Keratinocyte (primary cell): Measurements from ENCODE around the gene CLEC18A. TPM values are rescaled to one million over a fixed set of nuclear protein-coding genes. Genes with fewer than 3 reads are reported as not detected.
"Not testable (repeated sequence)": the region's sequence is repeated elsewhere in the genome, so short reads cannot be mapped to it uniquely, and the experiment has no call there.

ENCODE experiments used
- DNase-seq: peaks from one replicate; pipeline ENCODE4 v3.0.0-alpha.2; 2011; ENCODE audit warnings: low read depth, missing footprints, low spot score
- FAIRE-seq: peaks from 2 replicates; lab custom pipeline; 2011; peaks lifted over from hg19 to GRCh38; lab: Jason Lieb, UNC
- H2AFZ ChIP-seq: 2 replicates; pipeline ENCODE4 v1.6.0; 2012; ENCODE audit warnings: low read length, control low read depth, inconsistent platforms; ENCODE audit not compliant: control insufficient read depth
- H3K27ac ChIP-seq: 2 replicates; pipeline ENCODE4 v1.5.1; 2011; ENCODE audit warnings: low read length; ENCODE audit not compliant: control insufficient read depth, insufficient read depth
- H3K27me3 ChIP-seq: 3 replicates; pipeline ENCODE4 v1.6.0; 2011; ENCODE audit warnings: low read length; ENCODE audit not compliant: control insufficient read depth, insufficient read depth; ENCODE audit errors: extremely low read depth
- H3K36me3 ChIP-seq, 2 experiments: 2 replicates in 1 of 2; 3 replicates in 1 of 2; pipeline ENCODE4 v1.5.1; 2011; ENCODE audit warnings: low read length in 2 of 2, mild to moderate bottlenecking in 1 of 2; ENCODE audit not compliant: control insufficient read depth in 2 of 2, insufficient read depth in 2 of 2; ENCODE audit errors: extremely low read depth in 1 of 2
- H3K4me1 ChIP-seq: 3 replicates; pipeline ENCODE4 v1.5.1; 2011; ENCODE audit warnings: low read length; ENCODE audit not compliant: control insufficient read depth, insufficient read depth; ENCODE audit errors: extremely low read depth
- H3K4me2 ChIP-seq: 3 replicates; pipeline ENCODE4 v1.6.0; 2011; ENCODE audit warnings: low read depth, low read length; ENCODE audit not compliant: control insufficient read depth, insufficient read depth; ENCODE audit errors: extremely low read depth
- H3K4me3 ChIP-seq, 3 experiments: fragments of 200-600 bp in 1 of 3; sonication (generic) in 1 of 3; 2 replicates in 2 of 3; 3 replicates in 1 of 3; pipeline ENCODE4 v1.5.1; 2011 to 2016; ENCODE audit warnings: low read length in 3 of 3, mild to moderate bottlenecking in 3 of 3, control low read depth in 2 of 3, inconsistent platforms in 1 of 3, low read depth in 1 of 3, mixed read lengths in 1 of 3, mixed run types in 1 of 3, moderate library complexity in 1 of 3; ENCODE audit not compliant: control insufficient read depth in 2 of 3, insufficient read depth in 2 of 3; ENCODE audit errors: extremely low read depth in 1 of 3
- H3K79me2 ChIP-seq: 2 replicates; pipeline ENCODE4 v1.6.0; 2012; ENCODE audit warnings: low read length; ENCODE audit not compliant: control insufficient read depth, insufficient read depth
- H3K9ac ChIP-seq: 3 replicates; pipeline ENCODE4 v1.6.0; 2011; ENCODE audit warnings: low read length; ENCODE audit not compliant: control insufficient read depth, insufficient read depth; ENCODE audit errors: extremely low read depth
- H3K9me1 ChIP-seq: 3 replicates; pipeline ENCODE4 v1.6.0; 2011; ENCODE audit warnings: low read length; ENCODE audit not compliant: control insufficient read depth, insufficient read depth; ENCODE audit errors: extremely low read depth
- H3K9me3 ChIP-seq: 2 replicates; pipeline ENCODE4 v1.5.1; 2012; ENCODE audit warnings: low read depth, low read length; ENCODE audit not compliant: control insufficient read depth
- H4K20me1 ChIP-seq: 3 replicates; pipeline ENCODE4 v1.6.0; 2011; ENCODE audit warnings: low read length; ENCODE audit not compliant: control insufficient read depth, insufficient read depth; ENCODE audit errors: extremely low read depth
- dilution Hi-C: fragments of 300-500 bp; cut with MboI; formaldehyde crosslinking; loops from one replicate; pipeline ENCODE4 v1.7.0; 2020; ENCODE audit warnings: low sequenced_read_pairs; ENCODE audit not compliant: extremely low pct_ligation_motif_present
- polyA plus RNA-seq, 5 experiments: library from polyadenylated mRNA; depleted of rRNA in 3 of 5; stranded (reverse) in 3 of 5; stranded (forward) in 1 of 5; unstranded in 1 of 5; fragments of >200 nt; gene quantifications; 1 replicate in 1 of 5; 2 replicates in 3 of 5; 3 replicates in 1 of 5; pipeline versions ENCODE4 v1.2.1 to v1.2.3, GENCODE V29; 2011 to 2012; ENCODE audit warnings: missing spikeins in 2 of 5, low read depth in 1 of 5, low replicate concordance in 1 of 5

Gene CLEC18A
- polyA plus RNA-seq, 1 donor (not counting 4 experiments of a cell fraction or from before 2014, with no cell fraction given), result 0.14 TPM

DNA sequence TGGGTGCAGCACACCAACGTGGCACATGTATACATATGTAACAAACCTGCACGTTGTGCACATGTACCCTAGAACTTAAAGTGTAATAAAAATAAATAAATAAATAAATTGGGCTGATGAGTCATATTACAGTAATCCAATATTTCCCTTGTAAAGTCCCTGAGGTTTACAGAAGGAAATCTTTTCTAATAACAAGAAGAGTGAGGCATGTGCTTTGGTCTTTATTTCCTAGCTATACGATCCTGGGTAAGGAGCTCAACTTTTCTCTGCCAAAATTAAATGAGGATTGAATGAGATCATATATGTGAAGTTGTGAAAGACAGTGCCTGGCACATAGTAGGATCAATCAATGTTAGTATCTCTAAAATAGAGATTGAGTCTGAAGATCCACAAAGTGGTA is 57.5 kb downstream of the CLEC18A start:
- H3K27ac ChIP-seq, H3K9ac ChIP-seq, dilution Hi-C loops, DNase-seq, H3K27me3 ChIP-seq, H3K79me2 ChIP-seq, H3K4me1 ChIP-seq, H3K4me3 ChIP-seq, H3K9me1 ChIP-seq, H3K4me2 ChIP-seq, H4K20me1 ChIP-seq, H2AFZ ChIP-seq, H3K9me3 ChIP-seq, H3K36me3 ChIP-seq, FAIRE-seq: not testable (repeated sequence)

DNA sequence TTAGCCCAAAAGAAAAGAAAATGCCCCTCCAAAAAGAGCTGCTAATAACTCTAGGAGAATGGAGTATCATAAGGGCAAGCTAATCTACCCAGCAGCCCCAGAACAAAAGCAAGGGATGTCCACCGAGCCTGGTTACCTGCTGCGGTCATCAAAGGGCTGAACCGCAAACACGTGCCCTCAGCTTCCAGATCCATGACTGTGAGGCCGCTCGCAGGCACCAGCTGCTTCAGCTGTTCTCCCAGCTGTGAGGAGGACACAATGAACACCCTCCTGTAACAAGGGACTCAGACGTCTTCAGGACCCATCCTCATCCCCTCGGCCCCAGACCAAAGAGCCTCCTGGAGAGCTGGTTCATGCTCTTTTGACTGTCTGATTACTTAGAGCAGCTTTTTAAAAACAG is 59.5 kb downstream of the CLEC18A start:
- H3K9ac ChIP-seq, H3K4me2 ChIP-seq, H3K4me3 ChIP-seq, H3K4me1 ChIP-seq, dilution Hi-C loops, H3K79me2 ChIP-seq, DNase-seq, H3K27ac ChIP-seq, H3K9me1 ChIP-seq, H3K36me3 ChIP-seq, H3K27me3 ChIP-seq, H2AFZ ChIP-seq, H4K20me1 ChIP-seq, FAIRE-seq, H3K9me3 ChIP-seq: not testable (repeated sequence)

DNA sequence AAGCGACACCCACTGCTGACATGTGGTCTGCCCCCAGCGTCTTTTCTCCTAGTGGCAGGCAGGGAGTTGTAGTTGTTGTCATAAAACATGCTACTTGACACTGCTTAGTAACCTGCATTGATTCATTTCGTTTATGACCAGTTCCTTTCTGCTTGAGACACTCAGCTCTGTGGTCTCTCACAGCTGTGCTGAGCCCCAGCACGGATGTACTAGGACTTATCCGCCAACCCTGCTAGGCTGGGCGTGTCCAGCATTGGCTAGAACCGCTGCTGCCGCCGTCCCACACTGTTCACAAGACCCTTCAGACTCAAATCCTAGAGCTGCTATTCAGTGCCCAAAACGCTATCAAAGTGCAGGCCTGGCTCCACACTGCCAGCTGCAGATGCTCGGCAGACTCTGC is 60.0 kb downstream of the CLEC18A start:
- H3K27ac ChIP-seq, H3K9me3 ChIP-seq, H3K4me3 ChIP-seq, H3K27me3 ChIP-seq, H2AFZ ChIP-seq, H3K4me1 ChIP-seq, dilution Hi-C loops, H3K36me3 ChIP-seq, DNase-seq, H3K9me1 ChIP-seq, H4K20me1 ChIP-seq, H3K4me2 ChIP-seq, H3K79me2 ChIP-seq, H3K9ac ChIP-seq: not testable (repeated sequence)
- FAIRE-seq, result peak; percentile 58

DNA sequence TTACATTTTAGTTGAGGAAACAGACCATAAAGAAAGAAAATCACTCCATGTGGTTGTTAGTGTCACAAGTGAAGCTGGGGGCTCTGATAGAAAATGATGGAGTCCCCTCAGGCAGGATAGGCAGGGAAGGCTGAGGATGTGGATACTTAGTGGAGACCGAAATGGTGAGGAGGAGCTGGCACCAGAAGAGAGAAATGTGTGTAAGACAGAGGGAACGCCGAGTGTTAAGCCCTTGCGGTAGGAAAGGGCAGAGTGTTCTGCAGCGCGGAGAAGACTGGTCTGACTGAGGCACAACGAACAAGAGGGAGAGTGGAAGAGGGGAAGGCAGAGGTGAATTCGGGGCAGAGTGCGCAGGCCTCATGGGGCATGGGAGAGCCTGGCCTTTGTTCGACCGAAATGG is 61.2 kb downstream of the CLEC18A start:
- H3K79me2 ChIP-seq, H3K4me1 ChIP-seq, H3K27ac ChIP-seq, H3K9me1 ChIP-seq, H3K4me2 ChIP-seq, DNase-seq, FAIRE-seq, H3K36me3 ChIP-seq, H3K9me3 ChIP-seq, H3K4me3 ChIP-seq, dilution Hi-C loops, H3K9ac ChIP-seq, H3K27me3 ChIP-seq, H2AFZ ChIP-seq, H4K20me1 ChIP-seq: not testable (repeated sequence)

DNA sequence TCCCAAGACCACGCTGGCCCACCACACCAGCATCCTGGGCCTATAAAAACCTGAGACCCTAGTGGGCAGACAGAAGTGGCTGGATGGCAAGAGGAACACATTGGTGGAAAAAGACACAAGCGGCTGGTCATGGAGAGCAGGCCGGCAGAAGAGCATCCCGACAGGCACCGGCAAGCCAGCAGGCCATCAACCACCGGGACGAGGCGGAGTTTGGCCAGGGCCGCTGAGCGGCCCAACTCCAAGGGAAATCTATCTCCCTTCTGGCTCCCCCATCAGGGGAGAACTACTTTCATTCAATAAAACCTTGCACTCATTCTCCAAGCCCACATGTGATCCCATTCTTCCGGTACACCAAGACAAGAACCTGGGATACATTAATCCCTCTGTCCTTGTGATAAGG is 61.8 kb downstream of the CLEC18A start:
- H2AFZ ChIP-seq, result not testable (repeated sequence)

More for the DNA sequence above, 61.8 kb downstream of the CLEC18A start:
- H3K4me1 ChIP-seq, H3K27me3 ChIP-seq, H3K27ac ChIP-seq, H3K9ac ChIP-seq, DNase-seq, H3K9me1 ChIP-seq, FAIRE-seq, H3K79me2 ChIP-seq, H3K4me2 ChIP-seq, dilution Hi-C loops, H3K9me3 ChIP-seq, H3K4me3 ChIP-seq, H3K36me3 ChIP-seq, H4K20me1 ChIP-seq: not testable (repeated sequence)
